Skeletal muscle tissue (tissue), 4 donors: ENCODE results near the gene FHIT. TPM values are rescaled to one million over a fixed set of nuclear protein-coding genes. Genes with fewer than 3 reads are reported as not detected.

Experiments used
- H3K27ac ChIP-seq: one replicate; pipeline ENCODE4 v1.7.0; 2013; ENCODE audit warnings: mild to moderate bottlenecking, low read depth, low read length, inconsistent platforms
- H3K27me3 ChIP-seq, 3 donors: one replicate each; pipeline ENCODE4 v1.7.0; 2013; ENCODE audit warnings: low read length in 3 of 3; ENCODE audit not compliant: control insufficient read depth in 3 of 3, insufficient read depth in 3 of 3
- H3K36me3 ChIP-seq, 3 donors: one replicate each; pipeline ENCODE4 v1.7.0; 2013; ENCODE audit warnings: low read length in 3 of 3; ENCODE audit not compliant: control insufficient read depth in 3 of 3, insufficient read depth in 3 of 3
- H3K4me1 ChIP-seq, 3 donors: one replicate each; pipeline ENCODE4 v1.7.0; 2013; ENCODE audit warnings: low read length in 3 of 3, mild to moderate bottlenecking in 3 of 3; ENCODE audit not compliant: control insufficient read depth in 3 of 3, insufficient read depth in 3 of 3
- H3K4me3 ChIP-seq, 3 donors: one replicate each; pipeline ENCODE4 v1.7.0; 2013; ENCODE audit warnings: low read length in 3 of 3
- H3K9ac ChIP-seq, 3 donors: one replicate each; pipeline ENCODE4 v1.7.0; 2013; ENCODE audit warnings: low read length in 3 of 3, mild to moderate bottlenecking in 3 of 3, moderate library complexity in 2 of 3, low read depth in 1 of 3
- H3K9me3 ChIP-seq, 3 donors: one replicate each; pipeline ENCODE4 v1.7.0; 2013; ENCODE audit warnings: low read length in 3 of 3; ENCODE audit not compliant: control insufficient read depth in 3 of 3
- total RNA-seq: library from RNA; depleted of rRNA; stranded (reverse); fragments of >200 nt; gene quantifications from one replicate; pipeline ENCODE4 v1.2.3, GENCODE V29; 2014
- donor health status: Osteomylitis.

FHIT gene
- total RNA-seq, 1 donor from 2014 or later = 4.2 TPM

GRCh38 chr3:59908701-59909100 is 1342.6 kb downstream of the FHIT start:
- Histone ChIP-seq H3K4me1 (no peaks in the 10 kb centered on the region), H3K9me3 (no peaks in the 10 kb centered on the region), H3K9ac (no peak overlapping the region), H3K27me3 (no peaks in the 10 kb centered on the region), H3K36me3 (no peaks in the 10 kb centered on the region), H3K27ac (no peak overlapping the region), H3K4me3 (no peak overlapping the region)

- H3K4me3 ChIP-seq = no peak overlapping the region
- H3K36me3 ChIP-seq = no peaks in the 10 kb centered on the region
- H3K9ac ChIP-seq = no peak overlapping the region
- no peak overlapping the region for H3K27ac ChIP-seq
- no peaks in the 10 kb centered on the region for H3K9me3 ChIP-seq
- H3K4me1 ChIP-seq = no peaks in the 10 kb centered on the region
- no peaks in the 10 kb centered on the region for H3K27me3 ChIP-seq
These were observed 1343.0 kb downstream of the FHIT start for GRCh38 chr3:59908280-59908679.

- H3K27me3 ChIP-seq = no peaks in the 10 kb centered on the region
- H3K36me3 ChIP-seq = no peaks in the 10 kb centered on the region
- H3K9me3 ChIP-seq = no peaks in the 10 kb centered on the region
- no peak overlapping the region for H3K4me3 ChIP-seq
- H3K9ac ChIP-seq = no peak overlapping the region
- H3K27ac ChIP-seq = no peak overlapping the region
- no peaks in the 10 kb centered on the region for H3K4me1 ChIP-seq
These were observed 1347.0 kb downstream of the FHIT start for GRCh38 chr3:59904296-59904695.

- Histone ChIP-seq H3K4me3 (no peak overlapping the region), H3K27me3 (no peaks in the 10 kb centered on the region), H3K9ac (no peak overlapping the region), H3K4me1 (no peaks in the 10 kb centered on the region), H3K9me3 (no peaks in the 10 kb centered on the region), H3K36me3 (no peaks in the 10 kb centered on the region), H3K27ac (no peak overlapping the region)
These were observed 1352.2 kb downstream of the FHIT start for GRCh38 chr3:59899061-59899460.

- Histone ChIP-seq H3K27me3 (no peaks in the 10 kb centered on the region), H3K9me3 (no peaks in the 10 kb centered on the region)
These were observed 1355.3 kb downstream of the FHIT start for GRCh38 chr3:59895972-59896371.

GRCh38 chr3:59894425-59895121 is 1356.7 kb downstream of the FHIT start:
- Histone ChIP-seq H3K4me3 (no peak overlapping the region), H3K9ac (no peak overlapping the region), H3K27ac (no peak overlapping the region), H3K9me3 (no peaks in the 10 kb centered on the region), H3K4me1 (no peaks in the 10 kb centered on the region), H3K27me3 (no peaks in the 10 kb centered on the region), H3K36me3 (no peaks in the 10 kb centered on the region)

More at GRCh38 chr3:59895972-59896371, 1355.3 kb downstream of the FHIT start:
- Histone ChIP-seq H3K4me1 (no peaks in the 10 kb centered on the region), H3K27ac (no peak overlapping the region), H3K4me3 (no peak overlapping the region), H3K9ac (no peak overlapping the region), H3K36me3 (no peaks in the 10 kb centered on the region)

GRCh38 chr3:59890639-59891038 is 1360.6 kb downstream of the FHIT start:
- H3K27ac ChIP-seq = no peak overlapping the region
- H3K27me3 ChIP-seq = no peaks in the 10 kb centered on the region
- no peaks in the 10 kb centered on the region for H3K9me3 ChIP-seq
- H3K4me3 ChIP-seq = no peak overlapping the region
- no peaks in the 10 kb centered on the region for H3K4me1 ChIP-seq
- no peak overlapping the region for H3K9ac ChIP-seq
- H3K36me3 ChIP-seq = no peaks in the 10 kb centered on the region

GRCh38 chr3:59886790-59887189 is 1364.5 kb downstream of the FHIT start:
- H3K4me3 ChIP-seq = no peak overlapping the region
- no peak overlapping the region for H3K27ac ChIP-seq
- H3K9me3 ChIP-seq = no peaks in the 10 kb centered on the region
- no peaks in the 10 kb centered on the region for H3K4me1 ChIP-seq
- no peak overlapping the region for H3K9ac ChIP-seq
- no peaks in the 10 kb centered on the region for H3K27me3 ChIP-seq
- H3K36me3 ChIP-seq = no peaks in the 10 kb centered on the region

GRCh38 chr3:59885899-59886400 is 1365.3 kb downstream of the FHIT start:
- Histone ChIP-seq H3K4me1 (no peaks in the 10 kb centered on the region), H3K9me3 (no peaks in the 10 kb centered on the region), H3K36me3 (no peaks in the 10 kb centered on the region), H3K9ac (no peak overlapping the region), H3K4me3 (no peak overlapping the region), H3K27me3 (no peaks in the 10 kb centered on the region), H3K27ac (no peak overlapping the region)

- Histone ChIP-seq H3K36me3 (no peaks in the 10 kb centered on the region), H3K27ac (no peak overlapping the region)
These were observed 1366.2 kb downstream of the FHIT start for GRCh38 chr3:59885101-59885500.

More at GRCh38 chr3:59885101-59885500, 1366.2 kb downstream of the FHIT start:
- H3K9me3 ChIP-seq = no peaks in the 10 kb centered on the region
- no peaks in the 10 kb centered on the region for H3K4me1 ChIP-seq
- H3K9ac ChIP-seq = no peak overlapping the region
- no peaks in the 10 kb centered on the region for H3K27me3 ChIP-seq
- H3K4me3 ChIP-seq = no peak overlapping the region
